T-helper 9 cell (primary cell): Measurements from ENCODE around the gene SPEF1.
"Not testable (repeated sequence)": the region's sequence is repeated elsewhere in the genome, so short reads cannot be mapped to it uniquely, and the experiment has no call there.

Experiments used
- DNase-seq: peaks from one replicate; pipeline ENCODE4 v3.0.0-alpha.2; 2020
- total RNA-seq, 2 donors: gene quantifications; one replicate each; lab custom pipeline; 2026; lab: John Stamatoyannopoulos, UW

SPEF1 gene, protein sequence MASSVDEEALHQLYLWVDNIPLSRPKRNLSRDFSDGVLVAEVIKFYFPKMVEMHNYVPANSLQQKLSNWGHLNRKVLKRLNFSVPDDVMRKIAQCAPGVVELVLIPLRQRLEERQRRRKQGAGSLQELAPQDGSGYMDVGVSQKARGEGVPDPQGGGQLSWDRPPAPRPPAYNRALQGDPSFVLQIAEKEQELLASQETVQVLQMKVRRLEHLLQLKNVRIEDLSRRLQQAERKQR
- 0 to 0.63 reads per million in 2 donors for total RNA-seq

DNA sequence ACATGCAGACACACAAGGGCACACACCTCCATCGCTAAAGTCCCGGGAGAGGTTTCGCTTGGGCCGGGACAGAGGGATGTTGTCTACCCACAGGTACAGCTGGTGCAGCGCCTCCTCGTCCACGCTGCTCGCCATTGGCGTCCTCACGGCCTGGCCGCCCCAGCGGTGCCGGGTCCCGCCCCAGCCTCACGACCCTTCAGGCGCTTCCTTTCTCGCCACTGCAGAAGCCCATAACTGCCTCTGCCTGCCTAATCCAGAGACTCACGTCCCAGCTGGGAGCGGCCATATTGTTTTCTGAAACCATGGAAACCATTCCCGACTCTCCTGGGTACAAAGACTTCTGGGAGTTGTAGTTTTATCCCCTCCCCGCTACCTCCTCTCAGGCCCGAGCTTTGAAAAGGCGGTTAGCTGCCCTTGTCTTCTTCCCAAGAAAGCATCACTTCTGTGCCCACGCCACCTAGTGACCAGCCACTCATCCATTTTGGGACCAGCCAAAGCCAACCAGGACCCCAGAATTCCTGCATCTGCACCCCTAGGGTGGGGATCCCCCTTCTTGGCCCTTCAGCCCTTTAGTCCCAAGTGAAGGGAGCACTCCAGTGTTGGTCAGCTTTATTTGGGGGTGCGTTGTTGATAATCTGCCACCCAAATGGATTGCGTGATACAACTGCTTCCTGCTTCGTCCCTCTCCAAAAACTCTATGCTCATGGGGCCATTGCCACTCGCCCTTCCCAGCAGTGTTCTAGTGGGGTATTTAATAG lies at the start of gene SPEF1:
SPEF1 (minus strand) TSS at position 296 of the 758 bp plus-strand sequence; CDS start at position 135, 161 bp downstream.
- no peak for DNase-seq

- not testable (repeated sequence) for DNase-seq
Measured at GRCh38 chr20:3829891-3830290, 48.6 kb upstream of the SPEF1 start.

- DNase-seq: no peak
Measured at GRCh38 chr20:3828798-3829197, 47.5 kb upstream of the SPEF1 start.

- DNase-seq: no peak
Measured at GRCh38 chr20:3826420-3826819, 45.2 kb upstream of the SPEF1 start.

DNA sequence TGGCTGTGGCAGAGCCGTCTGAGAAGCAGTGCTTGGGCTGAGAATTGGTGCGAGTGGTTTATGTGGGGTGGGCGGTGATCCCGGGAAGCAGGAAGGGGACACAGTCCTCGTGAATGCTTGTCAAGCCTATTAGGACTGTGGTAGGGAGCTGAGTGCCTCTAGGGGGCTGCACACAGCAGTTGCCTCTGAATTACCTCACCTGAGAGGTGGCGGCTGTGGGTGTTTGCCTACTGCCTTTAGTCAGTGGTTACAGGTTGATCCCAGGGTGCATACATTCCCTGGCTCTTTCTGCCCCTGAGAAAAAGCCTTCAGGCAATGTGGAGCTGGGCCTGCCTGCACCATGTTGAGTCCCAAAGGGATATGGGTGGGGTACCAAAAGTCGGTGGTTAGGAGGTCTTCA lies 44.3 kb upstream of the SPEF1 start:
- no peak for DNase-seq

GRCh38 chr20:3823881-3824280 lies 42.6 kb upstream of the SPEF1 start:
- DNase-seq: no peak

- no peak for DNase-seq
Measured at GRCh38 chr20:3821996-3822395, 40.7 kb upstream of the SPEF1 start.

- no peak for DNase-seq
Measured at GRCh38 chr20:3820901-3821727, 39.9 kb upstream of the SPEF1 start.

- peak; percentile 90 for DNase-seq
Measured at GRCh38 chr20:3820048-3820900, 39.0 kb upstream of the SPEF1 start, which contains the start of gene AP5S1. Gene AP5S1, plus strand, starts transcription at chr20:3820547. Its CDS starts 1,571 bp downstream, at chr20:3822118.

GRCh38 chr20:3819411-3820047 lies 38.3 kb upstream of the SPEF1 start:
- no peak for DNase-seq

DNA sequence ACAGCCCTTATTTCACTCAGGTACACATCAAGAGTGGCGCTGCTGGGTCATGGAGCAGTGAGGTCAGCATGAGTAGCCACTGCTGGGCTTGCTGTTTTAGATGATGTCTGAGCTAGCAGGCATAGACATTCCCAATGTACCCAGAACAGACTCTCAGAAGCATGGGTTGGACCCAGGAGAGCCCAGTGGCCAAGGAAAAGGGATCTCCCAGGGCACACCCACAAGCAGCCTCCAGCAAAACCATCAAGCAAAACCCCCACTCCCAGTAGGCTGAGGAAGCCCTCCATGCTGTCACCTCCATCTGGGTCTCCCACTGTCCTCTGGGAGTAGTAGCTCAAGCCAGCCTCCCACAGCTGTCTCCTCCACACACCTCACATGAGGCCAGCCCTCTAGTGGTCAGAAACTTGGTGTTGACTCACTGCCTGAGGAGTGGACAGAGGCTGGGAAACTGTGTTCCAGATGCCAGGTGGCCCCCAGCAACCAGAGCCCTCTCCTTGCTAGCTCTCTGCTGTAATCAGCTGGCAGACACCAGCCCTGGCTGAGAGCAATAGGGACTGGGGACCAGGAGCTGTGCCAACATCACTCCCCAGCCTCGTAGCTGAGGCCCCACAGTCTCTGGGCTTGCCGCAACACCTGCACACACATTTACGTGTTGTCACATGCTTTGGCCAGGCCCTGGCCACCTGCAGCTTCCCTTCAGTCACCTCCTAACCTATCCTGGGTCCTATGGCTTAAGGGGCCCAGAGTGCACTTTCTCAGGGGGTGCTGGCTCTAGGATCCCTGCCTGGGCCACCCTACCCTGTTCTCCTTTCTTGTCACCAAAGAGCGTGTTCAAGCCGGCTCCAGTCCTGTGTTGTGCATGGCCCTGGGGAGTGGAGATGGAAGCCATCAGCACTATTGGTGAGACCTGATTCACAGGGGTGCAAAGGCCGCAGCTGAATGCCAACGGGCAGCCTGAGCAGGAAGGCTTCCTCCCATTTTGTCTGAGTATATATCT lies 37.2 kb upstream of the SPEF1 start:
- no peak for DNase-seq

DNA sequence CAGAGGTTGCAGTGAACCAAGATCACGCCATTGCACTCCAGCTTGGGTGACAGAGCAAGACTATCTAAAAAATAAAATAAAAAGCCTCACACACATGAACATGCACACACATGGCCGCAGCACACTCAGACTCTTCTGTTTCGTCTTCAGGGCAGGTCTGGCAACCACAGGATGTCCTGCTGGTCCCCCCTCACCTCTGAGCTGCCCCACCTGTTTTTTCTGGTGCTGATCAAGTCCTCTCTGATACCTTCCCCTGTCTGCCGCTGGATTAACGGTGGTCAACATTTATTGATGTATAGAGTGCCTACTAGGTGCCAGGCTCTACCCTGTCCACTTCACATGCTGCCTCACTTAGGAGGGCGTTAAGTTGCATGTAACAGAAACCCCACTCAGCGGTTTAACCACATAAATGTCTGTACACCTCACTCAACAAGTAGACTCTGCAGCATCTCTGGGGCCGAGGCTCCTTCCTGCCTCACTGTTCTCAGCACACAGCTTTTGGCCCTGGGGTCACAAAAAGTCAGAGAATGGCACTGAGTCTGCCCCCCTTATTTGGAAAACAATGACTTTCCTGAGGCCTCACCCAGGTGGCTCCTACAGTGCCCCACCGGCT lies 34.6 kb upstream of the SPEF1 start:
- DNase-seq: no peak

DNA sequence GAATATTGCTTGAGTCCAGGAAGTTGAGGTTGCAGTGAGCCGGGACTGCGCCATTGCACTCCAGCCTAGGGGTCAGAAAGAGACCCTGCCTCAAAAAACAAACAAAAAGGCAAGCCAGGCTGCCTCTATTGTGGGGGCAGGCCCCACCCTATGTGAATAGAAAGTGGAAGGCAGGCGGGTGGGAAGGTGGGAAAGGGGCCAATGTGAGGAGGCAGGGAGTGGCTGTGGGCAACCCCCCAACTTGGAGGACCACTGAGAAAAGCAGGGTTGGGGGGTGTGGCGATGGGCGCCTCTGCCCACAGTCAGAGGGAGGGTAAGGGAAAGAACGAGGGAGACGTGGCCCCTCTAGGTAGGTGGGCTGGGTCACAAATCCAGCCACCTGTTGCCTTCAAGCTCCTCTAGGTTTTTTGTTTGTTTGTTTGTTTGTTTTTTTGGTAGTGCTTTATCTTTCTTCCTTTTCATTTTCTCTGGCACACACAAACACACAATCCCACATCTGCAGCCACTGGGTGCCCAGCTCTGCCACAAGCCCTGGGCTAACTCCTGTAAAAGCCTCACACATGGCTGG lies 33.8 kb upstream of the SPEF1 start:
- no peak for DNase-seq

GRCh38 chr20:3813848-3814581 lies 32.8 kb upstream of the SPEF1 start:
- no peak for DNase-seq

- no peak for DNase-seq
Measured at GRCh38 chr20:3812975-3813847, 32.0 kb upstream of the SPEF1 start.

GRCh38 chr20:3812259-3812681 lies 31.0 kb upstream of the SPEF1 start:
- no peak for DNase-seq

DNA sequence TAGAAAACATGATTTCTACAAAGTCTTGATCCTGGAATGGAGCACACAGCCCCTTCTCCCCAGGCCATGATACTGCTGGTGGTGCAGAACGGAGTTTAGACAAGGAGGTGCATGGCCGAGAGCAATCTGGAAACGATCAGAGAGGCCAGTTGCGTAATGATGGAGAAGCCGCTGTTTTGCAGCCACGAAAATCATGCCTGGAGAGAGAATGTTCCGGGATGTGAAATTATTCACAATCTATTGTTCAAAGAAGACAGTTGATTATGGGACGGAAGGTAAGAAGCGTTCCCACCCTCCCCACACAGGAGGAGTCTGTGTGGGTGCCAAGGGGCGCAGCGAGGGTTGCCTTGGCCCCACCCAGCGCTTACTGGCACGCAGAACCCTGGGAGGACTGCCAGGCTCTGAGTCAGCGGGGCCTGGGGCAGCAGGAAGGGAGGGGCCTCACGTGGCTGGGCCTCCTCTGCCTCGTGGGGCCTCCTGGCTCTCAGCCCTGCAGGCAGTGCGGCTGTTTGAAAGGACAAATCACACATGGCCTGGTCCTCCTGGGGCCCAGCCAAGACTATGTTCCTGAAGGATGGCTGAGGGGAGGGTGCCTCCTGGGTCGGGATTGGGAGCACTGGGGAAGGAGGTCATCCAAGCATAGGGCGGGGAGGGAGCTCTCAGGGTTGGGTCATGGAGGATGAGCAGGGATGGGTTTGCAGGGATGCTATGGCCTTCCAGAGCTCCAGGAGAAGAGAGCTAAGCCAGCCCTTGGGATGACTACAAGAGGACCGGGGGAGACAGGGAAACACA lies 30.4 kb upstream of the SPEF1 start:
- peak; percentile 87 for DNase-seq
